Cardiac septum (tissue), 1 donor: ENCODE results near the gene GARNL3. TPM values are rescaled to one million over a fixed set of nuclear protein-coding genes. Genes with fewer than 3 reads are reported as not detected.

Experiments
- DNase-seq: peaks from one replicate; pipeline ENCODE4 v3.0.0-alpha.2; 2020; ENCODE audit warnings: low spot score
- intact Hi-C: fragments of 100-400 bp; cut with DNase I; formaldehyde crosslinking; loops from one replicate; pipeline ENCODE4 v1.14.0; 2022
- total RNA-seq: library from RNA; stranded (reverse); fragmentation: NEBNext Ultra II Directional; extraction: Animal tissue kit (Norgen Biotek cat#: 25700); gene quantifications from one replicate; pipeline ENCODE4 v1.2.1, GENCODE V29; 2021
- donor health status: DM: no; HTN: no; CAD: no.

Gene GARNL3
- total RNA-seq, 1 donor from 2014 or later = 28.7 TPM

DNA sequence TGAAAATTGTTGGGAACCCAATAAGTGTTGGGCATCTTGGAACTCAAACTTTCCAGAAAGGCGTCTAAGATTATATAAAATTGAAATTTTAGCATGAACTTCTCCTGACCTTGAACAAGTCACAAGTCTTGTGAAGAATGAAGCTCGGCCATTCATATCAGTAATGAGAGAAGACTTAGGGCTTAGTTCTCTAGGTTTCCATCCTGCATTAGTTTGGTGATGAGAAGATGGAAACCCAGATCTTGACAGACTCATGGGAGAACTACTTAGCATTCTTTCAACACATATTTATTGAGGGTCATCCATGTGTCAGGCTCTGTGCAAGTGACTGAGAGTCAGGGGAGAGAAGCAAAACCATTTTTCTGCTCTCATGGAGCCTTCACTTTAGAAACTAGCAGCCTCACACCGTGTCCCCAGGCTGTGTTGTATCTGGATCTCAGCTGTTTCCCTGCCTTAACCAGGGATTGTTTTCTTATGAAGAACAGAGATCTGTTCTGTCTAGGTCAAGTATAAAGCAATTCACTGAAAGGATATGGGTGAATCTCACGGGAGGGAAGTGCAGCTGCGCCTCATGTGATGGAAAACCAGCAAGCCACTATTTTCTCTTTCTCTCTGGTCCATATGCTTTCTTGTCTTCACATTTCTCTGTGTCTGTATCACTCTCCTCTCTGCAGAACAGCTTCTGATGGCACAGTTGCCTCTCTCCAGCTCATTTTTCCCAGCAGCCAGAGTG lies 3.4 kb downstream of the GARNL3 start:
- DNase-seq = no peak
- intact Hi-C loops = no loop called here

GRCh38 chr9:127269449-127269848 lies 4.9 kb downstream of the GARNL3 start:
- intact Hi-C loops = no loop called here
- no peak for DNase-seq

DNA sequence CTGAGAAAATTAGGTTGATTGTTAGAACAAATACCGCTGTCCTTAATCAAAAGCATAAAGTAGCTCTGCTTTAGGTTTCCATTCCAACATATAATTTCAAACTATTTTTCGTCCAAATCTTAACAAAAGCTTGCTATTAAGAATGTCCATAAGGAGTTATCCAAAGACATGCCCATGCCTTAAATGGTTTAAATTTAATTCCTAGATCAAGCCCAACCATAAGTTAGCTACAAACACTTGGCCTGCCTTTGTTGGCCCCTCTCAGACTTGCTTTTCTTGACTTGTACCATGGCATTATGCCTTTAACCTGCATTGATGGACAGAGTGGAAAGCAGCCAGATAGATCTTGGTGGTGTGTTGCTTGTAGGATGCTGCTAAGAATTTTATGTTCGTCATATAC lies 8.8 kb downstream of the GARNL3 start:
- intact Hi-C loops = no loop called here
- DNase-seq = no peak

DNA sequence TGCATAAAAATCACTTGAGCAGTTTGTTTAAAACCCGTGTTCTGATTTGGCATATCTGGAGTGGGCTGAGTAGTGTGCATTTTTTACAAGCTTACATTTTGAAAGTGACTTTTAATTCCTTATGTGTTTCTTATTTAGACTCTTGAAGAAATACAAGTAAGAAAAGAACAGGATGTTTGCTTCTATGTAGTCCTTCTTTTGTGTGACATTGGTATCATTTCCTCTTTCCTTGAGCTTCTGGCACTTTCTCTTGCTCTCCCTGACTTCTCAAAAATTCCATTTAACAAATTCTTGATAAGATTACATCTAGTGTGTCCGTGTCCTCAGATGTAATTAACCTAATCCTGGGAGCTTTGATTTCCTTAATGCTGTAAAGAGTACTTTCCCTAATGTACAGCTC lies 12.5 kb downstream of the GARNL3 start:
- intact Hi-C loops = no loop called here
- no peak for DNase-seq

DNA sequence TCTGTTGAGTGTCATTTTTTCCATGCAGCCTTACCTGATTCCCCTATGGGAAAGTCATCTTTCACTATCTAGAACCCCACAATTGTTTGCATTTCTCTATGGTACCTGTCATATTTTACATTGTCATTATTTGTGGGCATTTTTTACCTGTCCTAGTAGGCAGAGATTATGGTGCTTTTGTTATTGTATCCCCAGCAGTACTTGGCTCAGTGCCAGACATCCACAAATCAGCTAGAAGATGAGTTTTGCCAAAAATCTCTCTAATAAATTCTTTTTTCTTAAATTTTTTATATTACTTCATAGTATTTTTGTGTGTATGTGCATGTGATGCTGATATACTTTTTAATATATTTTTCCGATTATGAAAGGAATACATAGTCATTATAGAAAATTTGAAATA lies 13.2 kb downstream of the GARNL3 start:
- no peak for DNase-seq
- intact Hi-C loops = no loop called here

DNA sequence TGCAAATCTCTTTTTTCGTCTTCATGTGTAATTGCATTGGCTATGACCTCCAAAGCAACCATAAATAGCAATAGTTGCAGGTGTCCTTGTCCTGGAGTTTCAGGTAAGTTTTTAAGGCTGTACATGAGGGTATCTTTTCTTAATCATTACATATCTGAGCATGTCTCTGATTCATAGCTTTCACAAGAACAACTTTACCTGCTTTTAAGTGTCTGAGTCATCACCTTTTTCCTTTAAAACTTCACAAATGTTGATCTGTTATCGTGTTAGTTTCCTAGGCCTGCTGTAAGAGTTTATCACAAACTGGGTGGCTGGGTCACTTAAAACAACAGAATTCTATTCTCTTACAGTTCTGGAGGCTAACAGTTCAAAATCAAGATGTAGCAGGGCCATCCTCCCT lies 13.8 kb downstream of the GARNL3 start:
- intact Hi-C loops = no loop called here
- no peak for DNase-seq

DNA sequence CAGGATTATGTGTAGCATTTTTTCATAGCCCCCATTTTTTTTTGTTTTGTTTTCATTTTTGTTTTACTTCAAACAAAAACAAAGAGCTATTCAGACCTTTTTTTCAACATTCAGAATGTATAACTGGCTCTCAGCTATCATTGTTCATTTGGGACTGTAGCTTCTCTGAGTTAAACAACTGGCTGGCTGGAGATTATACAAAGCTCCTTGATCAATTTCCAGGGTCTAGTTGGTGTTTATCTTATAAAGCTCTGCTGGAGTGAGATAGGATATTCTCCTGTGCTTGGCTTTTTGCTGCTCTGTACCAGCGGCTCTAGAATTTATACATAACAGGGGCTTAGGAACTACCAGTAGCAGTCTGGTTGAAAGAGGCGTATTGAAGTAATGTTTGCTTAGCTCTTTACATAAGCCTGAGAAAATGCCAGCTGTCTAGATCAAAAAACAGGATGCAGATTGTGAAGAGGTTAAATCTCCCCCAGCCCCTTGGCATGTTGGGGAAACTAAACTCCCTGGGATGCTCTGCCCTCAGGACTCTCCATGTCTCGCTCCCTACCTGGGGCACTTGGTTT lies 15.2 kb downstream of the GARNL3 start:
- DNase-seq = no peak
- intact Hi-C loops = no loop called here

GRCh38 chr9:127280880-127281660 lies 16.5 kb downstream of the GARNL3 start:
- DNase-seq = no peak
- intact Hi-C loops = no loop called here

DNA sequence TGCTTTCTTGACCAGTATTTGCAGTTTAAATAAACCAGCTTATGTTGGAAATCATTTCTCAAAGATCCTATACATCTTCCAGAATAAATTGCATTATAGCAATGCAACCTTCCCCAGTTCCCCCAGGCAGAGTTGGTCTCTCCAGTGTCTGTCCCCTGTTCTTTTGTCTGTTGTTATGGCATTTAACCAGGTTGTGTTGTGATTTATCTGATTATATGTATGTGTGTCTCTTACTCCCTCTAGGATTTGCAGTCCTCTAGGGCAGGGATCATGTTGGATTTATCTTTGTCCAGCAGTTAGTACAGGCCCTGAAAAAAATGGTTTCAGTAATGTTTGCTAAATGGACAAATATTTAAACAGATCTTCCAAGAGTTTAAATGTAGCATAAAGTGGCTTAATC lies 17.3 kb downstream of the GARNL3 start:
- no peak for DNase-seq
- intact Hi-C loops = no loop called here

- DNase-seq = no peak
- intact Hi-C loops = no loop called here
Observed at GRCh38 chr9:127282611-127283010, 18.0 kb downstream of the GARNL3 start.

GRCh38 chr9:127283135-127283534 lies 18.6 kb downstream of the GARNL3 start:
- intact Hi-C loops = no loop called here
- no peak for DNase-seq

DNA sequence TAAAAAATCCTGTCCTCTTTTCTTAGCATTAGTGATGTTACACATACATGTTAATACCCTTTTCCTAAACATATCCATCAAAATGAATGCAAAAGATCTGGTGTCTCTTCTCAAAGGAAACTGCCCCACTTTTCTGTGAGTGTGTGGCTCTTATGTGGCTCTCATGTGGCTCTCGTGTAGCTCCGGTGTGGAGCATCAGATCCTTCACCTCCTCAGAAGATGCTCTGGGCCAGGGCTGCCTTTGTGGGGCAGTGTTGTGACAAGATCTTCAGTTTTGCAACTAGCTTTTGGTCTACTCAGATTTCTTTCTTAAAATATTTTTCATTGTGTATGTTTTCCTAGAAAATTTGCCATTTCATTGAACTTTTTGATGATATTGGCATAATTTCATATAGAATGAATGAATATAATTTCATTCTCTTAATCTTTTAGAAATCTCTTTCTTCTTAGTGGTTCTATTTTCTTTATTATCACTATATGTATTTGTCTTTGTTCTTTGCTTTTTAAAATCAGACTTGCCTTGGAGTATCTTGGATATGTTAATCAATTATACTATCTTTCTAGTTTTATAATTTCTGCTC lies 19.4 kb downstream of the GARNL3 start:
- intact Hi-C loops = no loop called here
- DNase-seq = no peak

DNA sequence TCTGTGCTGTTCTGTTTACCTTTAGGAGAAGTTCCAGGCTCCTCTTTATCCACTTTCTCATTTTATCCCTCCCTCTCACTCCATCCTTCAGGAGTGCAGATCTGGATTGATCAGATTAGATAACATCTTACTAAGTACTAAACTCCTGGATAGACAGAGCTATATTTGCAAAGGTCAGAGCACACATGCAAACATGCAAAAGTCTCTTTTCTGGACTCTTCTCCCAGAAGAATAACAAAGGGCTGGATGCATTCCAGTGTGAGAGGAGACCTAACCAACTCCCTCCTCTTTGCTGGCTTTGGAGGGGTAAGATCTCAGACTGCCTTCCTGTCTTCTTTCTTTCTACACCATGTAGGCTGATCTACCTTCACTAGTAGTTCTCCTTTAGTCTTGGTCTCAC lies 21.4 kb downstream of the GARNL3 start:
- intact Hi-C loops = no loop called here
- DNase-seq = no peak

DNA sequence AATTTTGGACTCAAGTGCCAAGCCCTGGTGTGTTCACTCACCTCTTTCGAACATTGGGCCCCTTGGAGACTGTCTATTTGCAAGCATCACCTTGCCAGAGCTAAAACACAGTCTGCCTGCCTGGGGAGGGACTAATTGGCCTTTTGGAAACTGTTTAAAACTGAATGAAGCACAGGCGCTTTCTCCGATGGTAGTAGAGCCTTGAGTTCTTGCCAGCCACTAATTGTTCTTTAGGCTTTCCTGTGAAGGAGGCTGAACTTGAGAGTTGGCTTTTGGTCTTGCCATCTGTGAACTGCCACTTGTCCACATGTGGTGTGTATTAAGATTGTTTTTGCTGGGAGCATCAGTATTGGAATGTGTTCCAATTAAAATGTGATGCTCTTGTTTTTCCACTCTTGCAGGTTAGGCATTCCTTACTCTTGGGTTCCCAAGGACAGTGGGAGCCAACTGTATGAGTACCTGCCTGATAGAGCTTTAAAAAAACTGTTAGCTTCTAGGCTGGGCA lies 26.0 kb downstream of the GARNL3 start:
- intact Hi-C loops = no loop called here
- DNase-seq = no peak

- intact Hi-C loops = no loop called here
- DNase-seq = no peak
Observed at GRCh38 chr9:127291246-127291778, 26.7 kb downstream of the GARNL3 start.

DNA sequence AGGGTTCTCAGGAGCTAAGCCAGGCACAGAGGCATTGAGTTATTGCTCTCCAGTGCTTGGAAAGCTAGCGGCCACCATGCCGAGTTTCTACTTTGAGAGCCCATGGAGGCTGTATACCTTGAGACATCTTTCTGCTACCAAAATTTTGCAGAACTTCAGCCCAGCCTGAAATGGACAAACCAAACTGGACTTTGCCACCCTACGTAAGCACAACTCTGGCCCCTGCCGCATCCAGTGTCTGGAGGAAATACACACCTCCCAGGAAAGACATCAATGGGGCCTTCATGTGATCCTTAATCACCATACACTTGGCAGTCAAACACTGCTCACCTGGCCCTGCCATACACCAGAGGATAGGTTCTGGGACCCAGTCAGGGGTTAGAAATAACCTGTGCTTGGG lies 27.8 kb downstream of the GARNL3 start:
- intact Hi-C loops = no loop called here
- no peak for DNase-seq

- no peak for DNase-seq
- intact Hi-C loops = no loop called here
Observed at GRCh38 chr9:127293328-127293727, 28.8 kb downstream of the GARNL3 start.

DNA sequence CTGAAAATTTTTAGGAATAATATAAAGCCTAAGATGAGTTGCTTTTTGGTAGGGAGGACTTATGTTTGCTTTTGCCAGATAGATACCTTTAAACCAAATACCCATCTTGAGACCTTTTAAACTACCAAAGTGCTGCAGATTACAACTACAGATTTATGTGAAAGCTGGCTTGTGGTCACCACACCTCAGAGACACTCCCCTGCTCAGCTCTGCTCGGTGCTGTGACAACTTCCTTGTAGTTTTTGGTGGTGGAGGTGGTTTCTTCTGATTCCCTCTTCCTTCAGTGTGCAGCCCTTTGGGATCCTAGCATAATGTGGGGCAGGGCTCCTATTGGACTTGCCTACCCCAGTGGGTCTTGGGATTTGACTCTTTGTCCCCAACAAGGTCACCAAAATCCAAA lies 29.2 kb downstream of the GARNL3 start:
- intact Hi-C loops = no loop called here
- DNase-seq = no peak

GRCh38 chr9:127295005-127295404 lies 30.4 kb downstream of the GARNL3 start:
- intact Hi-C loops = no loop called here
- no peak for DNase-seq

GRCh38 chr9:127300886-127301447 lies 36.4 kb downstream of the GARNL3 start:
- intact Hi-C loops = no loop called here

More at GRCh38 chr9:127300886-127301447, 36.4 kb downstream of the GARNL3 start:
- DNase-seq = no peak
